ENCODE measurements around the gene TOR1A.

- TF ChIP-seq, protein P1, sequence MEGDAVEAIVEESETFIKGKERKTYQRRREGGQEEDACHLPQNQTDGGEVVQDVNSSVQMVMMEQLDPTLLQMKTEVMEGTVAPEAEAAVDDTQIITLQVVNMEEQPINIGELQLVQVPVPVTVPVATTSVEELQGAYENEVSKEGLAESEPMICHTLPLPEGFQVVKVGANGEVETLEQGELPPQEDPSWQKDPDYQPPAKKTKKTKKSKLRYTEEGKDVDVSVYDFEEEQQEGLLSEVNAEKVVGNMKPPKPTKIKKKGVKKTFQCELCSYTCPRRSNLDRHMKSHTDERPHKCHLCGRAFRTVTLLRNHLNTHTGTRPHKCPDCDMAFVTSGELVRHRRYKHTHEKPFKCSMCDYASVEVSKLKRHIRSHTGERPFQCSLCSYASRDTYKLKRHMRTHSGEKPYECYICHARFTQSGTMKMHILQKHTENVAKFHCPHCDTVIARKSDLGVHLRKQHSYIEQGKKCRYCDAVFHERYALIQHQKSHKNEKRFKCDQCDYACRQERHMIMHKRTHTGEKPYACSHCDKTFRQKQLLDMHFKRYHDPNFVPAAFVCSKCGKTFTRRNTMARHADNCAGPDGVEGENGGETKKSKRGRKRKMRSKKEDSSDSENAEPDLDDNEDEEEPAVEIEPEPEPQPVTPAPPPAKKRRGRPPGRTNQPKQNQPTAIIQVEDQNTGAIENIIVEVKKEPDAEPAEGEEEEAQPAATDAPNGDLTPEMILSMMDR (IDR thresholded peaks at IDR 0.05): no peak
- TF ChIP-seq POLR2AphosphoS5 (IDR thresholded peaks at IDR 0.05; ENCODE audit: insufficient read depth in 1 of 2, low read depth in 1 of 2): no peak
- TF ChIP-seq POLR2A (IDR thresholded peaks at IDR 0.05): no peak
Measured at GRCh38 chr9:129868023-129868871, 44.3 kb upstream of the TOR1A start.

Measured in vagina (tissue), 2 donors.